ENCODE data around the gene GIMAP4. TPM values are rescaled to one million over a fixed set of nuclear protein-coding genes. Genes with fewer than 3 reads are reported as not detected.
"Not testable (repeated sequence)": the region's sequence is repeated elsewhere in the genome, so short reads cannot be mapped to it uniquely, and the experiment has no call there.

GIMAP4 gene
- total RNA-seq, 1 experiment from 2014 or later: not detected

- H3K36me3 ChIP-seq (ENCODE audit: low read depth): no peaks in the 10 kb centered on the region
- H3K27ac ChIP-seq: no peak overlapping the region
- no peak overlapping the region for H3K4me3 ChIP-seq
- peaks cover 42% of the 10 kb centered on the region for H3K27me3 ChIP-seq (ENCODE audit: insufficient read depth, low read depth)
- ChIA-PET CTCF (no interaction called here), POLR2A (ENCODE audit: unreplicated experiment) (no interaction called here)
- TF ChIP-seq EZH2 (IDR thresholded peaks at IDR 0.05; ENCODE audit: low read depth): no peak
- TF ChIP-seq CTCF (conservative IDR thresholded peaks at IDR 0.05): no peak
- no TSS peak for BruUV-seq (replicated peaks)
- H2AFZ ChIP-seq: no peak overlapping the region
- intact Hi-C loops (cut with micrococcal nuclease; ENCODE audit: unreplicated experiment): no loop called here
- no peaks in the 10 kb centered on the region for H3K9me2 ChIP-seq (ENCODE audit: insufficient read depth)
- H3K79me2 ChIP-seq (ENCODE audit: low read depth): no peaks in the 10 kb centered on the region
- H3F3A ChIP-seq (ENCODE audit: insufficient read depth, low read depth): no peaks in the 10 kb centered on the region
- no peaks in the 10 kb centered on the region for H4K20me1 ChIP-seq (ENCODE audit: insufficient read depth)
- no peaks in the 10 kb centered on the region for H3K4me1 ChIP-seq (replicated peaks; ENCODE audit: insufficient read depth)
- no peak for DNase-seq
- no peaks in the 10 kb centered on the region for H3K9me3 ChIP-seq (ENCODE audit: insufficient read depth, low read depth)
- H3K4me2 ChIP-seq: no peak overlapping the region
Measured at GRCh38 chr7:150570556-150571465, 3.6 kb downstream of the GIMAP4 start.

GRCh38 chr7:150572496-150572895 lies 5.3 kb downstream of the GIMAP4 start:
- no peaks in the 10 kb centered on the region for H3K9me3 ChIP-seq (ENCODE audit: insufficient read depth, low read depth)
- no TSS peak for BruUV-seq (replicated peaks)
- ChIA-PET POLR2A (ENCODE audit: unreplicated experiment) (no interaction called here), CTCF (no interaction called here)
- H3F3A ChIP-seq (ENCODE audit: insufficient read depth, low read depth): no peaks in the 10 kb centered on the region
- H2AFZ ChIP-seq: no peak overlapping the region
- H3K4me1 ChIP-seq (replicated peaks; ENCODE audit: insufficient read depth): no peaks in the 10 kb centered on the region
- no peaks in the 10 kb centered on the region for H3K79me2 ChIP-seq (ENCODE audit: low read depth)
- H4K20me1 ChIP-seq (ENCODE audit: insufficient read depth): no peaks in the 10 kb centered on the region
- no peaks in the 10 kb centered on the region for H3K9me2 ChIP-seq (ENCODE audit: insufficient read depth)
- H3K4me2 ChIP-seq: no peak overlapping the region
- intact Hi-C loops (cut with micrococcal nuclease; ENCODE audit: unreplicated experiment): no loop called here
- H3K27ac ChIP-seq: no peak overlapping the region
- TF ChIP-seq CTCF (conservative IDR thresholded peaks at IDR 0.05) (no peak), EZH2 (IDR thresholded peaks at IDR 0.05; ENCODE audit: low read depth) (no peak)
- no peaks in the 10 kb centered on the region for H3K36me3 ChIP-seq (ENCODE audit: low read depth)
- H3K4me3 ChIP-seq: no peak overlapping the region
- no peak for DNase-seq
- H3K27me3 ChIP-seq (ENCODE audit: insufficient read depth, low read depth): peaks cover 28% of the 10 kb centered on the region

GRCh38 chr7:150579979-150580637 lies 12.9 kb downstream of the GIMAP4 start:
- H3K9me3 ChIP-seq (ENCODE audit: insufficient read depth, low read depth); H3K9me2 ChIP-seq (ENCODE audit: insufficient read depth); H2AFZ ChIP-seq; H3K4me2 ChIP-seq; intact Hi-C loops (cut with micrococcal nuclease; ENCODE audit: unreplicated experiment); H3K79me2 ChIP-seq (ENCODE audit: low read depth); H4K20me1 ChIP-seq (ENCODE audit: insufficient read depth); BruUV-seq (replicated peaks); H3K36me3 ChIP-seq (ENCODE audit: low read depth); DNase-seq; H3K4me3 ChIP-seq; POLR2A ChIA-PET (ENCODE audit: unreplicated experiment); H3F3A ChIP-seq (ENCODE audit: insufficient read depth, low read depth); H3K4me1 ChIP-seq (replicated peaks; ENCODE audit: insufficient read depth); CTCF ChIA-PET; H3K27ac ChIP-seq: not testable (repeated sequence)
- peaks cover 33% of the 10 kb centered on the region; the same call in 1 of the 2 replicates for H3K27me3 ChIP-seq (ENCODE audit: insufficient read depth, low read depth)
